ENCODE results near the gene ZNF740.

- TF ChIP-seq CTCF (IDR thresholded peaks at IDR 0.05; ENCODE audit: low read length) (no peak), EZH2 (IDR thresholded peaks at IDR 0.05; ENCODE audit: borderline replicate concordance, low read length) (no peak)
These were observed 53.2 kb downstream of the ZNF740 start for GRCh38 chr12:53233671-53234121.
